ENCODE results near the gene HDDC3.
"Not testable (repeated sequence)": the region's sequence is repeated elsewhere in the genome, so short reads cannot be mapped to it uniquely, and the experiment has no call there.

HDDC3 gene

GRCh38 chr15:90929246-90930019, 2.9 kb downstream of the HDDC3 start:
- DNase-seq = no peak

- DNase-seq = not testable (repeated sequence)
Measured at GRCh38 chr15:90928106-90928505, 4.2 kb downstream of the HDDC3 start.

DNA sequence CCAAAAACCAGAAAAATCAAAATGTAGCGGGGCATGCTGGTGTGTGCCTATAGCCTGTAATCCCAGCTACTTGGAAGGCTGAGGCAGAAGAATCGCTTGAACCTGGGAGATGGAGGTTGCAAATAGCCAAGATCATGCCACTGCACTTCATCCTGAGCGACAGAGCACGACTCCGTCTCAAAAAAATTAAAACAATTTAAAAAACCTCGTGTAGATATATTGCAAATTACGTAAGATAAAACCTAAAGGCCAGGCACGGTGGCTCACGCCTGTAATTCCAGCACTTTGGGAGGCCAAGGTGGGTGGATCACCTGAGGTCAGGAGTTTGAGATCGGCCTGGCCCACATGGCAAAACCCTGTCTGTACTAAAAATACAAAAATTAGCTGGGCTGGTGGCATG, 5.6 kb downstream of the HDDC3 start:
- not testable (repeated sequence) for DNase-seq

GRCh38 chr15:90924375-90924774, 8.0 kb downstream of the HDDC3 start:
- no peak for DNase-seq

DNA sequence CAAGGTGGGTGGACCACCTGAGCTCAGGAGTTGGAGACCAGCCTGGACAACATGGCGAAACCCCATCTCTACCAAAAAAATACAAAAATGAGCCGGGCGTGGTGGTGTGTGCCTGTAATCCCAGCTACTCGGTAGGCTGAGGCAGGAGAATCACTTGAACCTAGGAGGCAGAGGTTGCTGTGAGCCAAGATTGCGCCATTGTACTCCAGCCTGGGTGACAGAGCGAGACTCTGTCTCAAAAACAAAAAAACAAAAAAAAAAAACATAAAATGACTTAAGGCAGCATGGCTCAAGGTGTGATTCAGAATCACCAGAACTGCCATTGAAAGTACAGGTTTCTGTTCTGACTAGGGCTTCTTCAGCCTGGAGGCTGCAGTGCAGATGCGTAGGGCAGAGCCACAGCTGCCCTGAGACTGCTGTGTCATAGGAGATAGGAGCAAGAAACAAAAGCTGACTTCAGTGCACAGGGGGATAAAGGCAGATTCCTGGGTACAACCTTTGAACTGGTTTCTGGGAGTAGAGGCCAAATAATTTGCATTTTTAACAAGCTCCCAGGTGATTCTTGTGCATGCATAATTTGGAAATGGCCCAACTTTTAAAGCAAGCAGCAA, 9.5 kb downstream of the HDDC3 start:
- not testable (repeated sequence) for DNase-seq

DNA sequence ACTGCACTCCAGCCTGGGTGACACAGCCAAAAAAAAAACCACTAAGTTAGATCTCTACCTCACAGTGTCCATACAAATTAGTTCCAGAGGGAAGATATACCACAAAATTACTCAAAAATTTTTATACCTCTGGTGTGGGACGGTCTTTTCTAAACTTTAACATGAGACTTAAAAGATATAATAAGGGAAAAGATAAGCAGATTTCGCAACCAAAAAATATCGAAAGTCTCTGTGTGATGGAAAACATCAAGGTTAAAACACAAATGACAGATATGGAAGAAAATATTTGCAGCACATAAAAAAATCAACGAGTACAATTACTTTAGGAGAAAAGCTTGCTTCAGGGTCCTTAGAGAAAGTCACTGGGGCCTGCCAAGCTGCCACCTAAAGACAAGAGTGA, 10.5 kb downstream of the HDDC3 start:
- no peak for DNase-seq

DNA sequence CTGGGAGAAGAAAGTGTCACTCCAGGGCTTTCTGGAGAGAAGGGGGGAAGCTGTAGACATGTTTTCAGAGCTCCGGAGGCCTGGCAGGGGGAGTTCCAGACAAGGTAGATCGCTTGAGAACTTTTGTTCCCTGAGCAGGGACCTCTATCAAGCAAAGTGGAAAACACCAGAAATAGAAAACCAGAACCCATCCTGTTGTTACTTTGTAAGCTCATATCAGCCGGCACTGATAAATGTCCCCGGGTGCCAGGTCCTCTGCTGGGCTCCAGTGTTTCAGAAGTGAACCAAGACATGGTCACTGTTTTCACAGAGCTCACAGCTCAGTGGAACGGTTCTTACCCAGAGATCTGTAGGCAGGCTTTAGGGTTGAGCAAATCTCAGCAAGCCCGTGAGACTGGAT, 13.5 kb downstream of the HDDC3 start:
- no peak for DNase-seq

- DNase-seq = no peak
Measured at GRCh38 chr15:90918034-90918788, 14.1 kb downstream of the HDDC3 start.

GRCh38 chr15:90917569-90917968, 14.8 kb downstream of the HDDC3 start:
- no peak for DNase-seq

- DNase-seq = no peak
Measured at GRCh38 chr15:90916461-90916860, 15.9 kb downstream of the HDDC3 start.

GRCh38 chr15:90915808-90916440, 16.4 kb downstream of the HDDC3 start:
- peak; percentile 6 for DNase-seq

- no peak for DNase-seq
Measured at GRCh38 chr15:90915216-90915807, 17.0 kb downstream of the HDDC3 start.

DNA sequence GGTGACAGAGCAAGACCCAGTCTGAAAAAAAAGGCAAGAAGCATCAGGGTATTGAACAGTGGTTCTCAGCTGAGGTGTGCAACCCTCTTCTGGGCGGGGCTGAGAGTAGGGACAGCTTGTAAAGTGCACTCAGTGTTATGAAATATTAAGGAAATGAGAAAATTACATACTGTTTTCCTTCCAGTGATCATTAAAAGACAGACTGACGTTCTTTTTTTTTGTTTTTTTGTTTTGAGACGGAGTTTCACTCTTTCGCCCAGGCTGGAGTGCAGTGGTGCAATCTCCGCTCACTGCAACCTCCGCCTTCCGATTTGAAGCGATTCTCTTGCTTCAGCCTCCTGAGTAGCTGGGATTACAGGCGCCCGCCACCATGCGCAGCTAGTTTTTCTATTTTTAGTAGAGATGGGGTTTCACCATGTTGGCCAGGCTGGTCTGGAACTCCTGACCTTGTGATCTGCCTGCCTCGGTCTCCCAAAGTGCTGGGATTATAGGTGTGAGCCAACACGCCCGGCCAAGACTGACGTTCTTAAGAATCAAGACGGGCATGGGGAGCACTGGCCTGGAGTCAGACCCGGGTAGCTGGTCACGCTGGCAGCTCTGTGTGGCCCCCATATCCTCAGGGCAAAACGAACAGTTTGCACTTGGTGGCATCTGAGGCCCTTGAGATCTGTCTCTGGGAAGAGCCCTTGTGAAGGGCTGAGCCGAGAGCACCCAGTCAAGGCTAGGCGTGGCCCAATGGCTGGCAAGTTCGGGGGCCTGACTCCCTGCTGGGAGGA, 17.9 kb downstream of the HDDC3 start:
- DNase-seq = no peak

- no peak for DNase-seq
Measured at GRCh38 chr15:90913398-90913944, 18.9 kb downstream of the HDDC3 start.

DNA sequence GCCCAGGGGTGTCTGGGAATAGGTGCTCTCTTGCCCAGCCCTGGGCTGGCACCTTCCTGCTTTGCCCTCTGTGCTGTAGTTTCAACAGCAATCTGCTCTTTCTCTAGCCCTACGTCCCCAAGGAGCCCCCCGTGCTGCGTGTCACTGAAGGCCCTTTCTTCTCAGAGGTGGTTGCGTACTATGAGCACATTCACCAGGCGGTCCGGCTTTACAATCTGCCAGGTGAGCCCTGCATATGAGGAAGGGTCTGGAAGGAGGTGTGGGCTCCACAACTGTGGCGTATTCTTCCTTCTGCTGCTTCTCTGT, 19.6 kb downstream of the HDDC3 start:
- DNase-seq = no peak

GRCh38 chr15:90911906-90912769, 20.2 kb downstream of the HDDC3 start:
- no peak for DNase-seq

GRCh38 chr15:90911302-90911623, 21.1 kb downstream of the HDDC3 start:
- no peak for DNase-seq

GRCh38 chr15:90910441-90911301, 21.7 kb downstream of the HDDC3 start:
- no peak for DNase-seq

GRCh38 chr15:90909976-90910375, 22.4 kb downstream of the HDDC3 start:
- no peak for DNase-seq

DNA sequence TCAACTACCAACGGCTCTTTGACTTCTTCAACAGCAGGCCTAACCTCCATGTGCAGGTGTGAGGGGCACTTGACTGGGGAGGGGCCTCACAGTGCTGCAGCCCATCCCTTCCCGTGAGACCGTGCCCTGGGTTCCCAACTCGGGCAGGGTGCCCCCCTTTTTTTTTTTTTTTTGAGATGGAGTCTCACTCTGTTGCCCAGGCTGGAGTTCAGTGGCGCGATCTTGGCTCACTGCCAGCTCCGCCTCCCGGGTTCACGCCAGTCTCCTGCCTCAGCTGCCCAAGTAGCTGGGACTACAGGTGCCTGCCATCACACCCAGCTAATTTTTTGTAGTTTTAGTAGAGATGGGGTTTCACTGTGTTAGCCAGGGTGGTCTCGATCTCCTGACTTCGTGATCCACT, 22.9 kb downstream of the HDDC3 start:
- not testable (repeated sequence) for DNase-seq
